Esophagus muscularis mucosa (tissue), 3 donors: ENCODE data around the gene ARPC3.

ENCODE experiments used
- POLR2AphosphoS5 ChIP-seq, 2 donors: sonication (generic); formaldehyde crosslinking; IDR thresholded peaks; one replicate each; pipeline ENCODE4 v1.6.1; 2017; ENCODE audit warnings: antibody characterized with exemption in 2 of 2
- TF ChIP-seq, protein P1 (sequence below), 3 experiments: fragments of 200-600 bp in 2 of 3; fragments of 450-650 bp in 1 of 3; sonication (generic) in 2 of 3; IDR thresholded peaks; one replicate each; pipeline ENCODE4 v1.5.1; 2017 to 2019; ENCODE audit warnings: antibody characterized with exemption in 3 of 3, mild to moderate bottlenecking in 2 of 3, moderate library complexity in 1 of 3

DNA sequence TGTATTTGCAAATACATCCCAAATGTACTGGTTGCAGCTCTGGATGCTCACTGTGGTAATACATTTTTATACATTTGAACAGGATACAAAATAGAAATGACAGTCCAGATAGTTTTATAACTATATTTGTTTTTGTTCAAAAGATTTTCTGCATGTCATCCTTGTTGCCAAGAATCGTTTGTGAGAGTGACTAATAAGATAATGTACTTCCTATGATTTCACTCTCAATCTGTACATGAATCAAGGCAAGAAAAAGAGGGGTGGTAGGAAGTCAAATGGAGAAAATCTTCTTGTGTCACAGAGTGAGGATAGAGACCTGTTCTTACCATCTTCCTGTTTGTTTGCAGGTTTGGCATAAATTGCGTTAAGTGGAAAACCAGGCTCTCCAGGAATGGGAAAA, 13.9 kb downstream of the ARPC3 start:
- no peak for TF ChIP-seq POLR2AphosphoS5 (IDR thresholded peaks at IDR 0.05)
- TF ChIP-seq, protein P1, sequence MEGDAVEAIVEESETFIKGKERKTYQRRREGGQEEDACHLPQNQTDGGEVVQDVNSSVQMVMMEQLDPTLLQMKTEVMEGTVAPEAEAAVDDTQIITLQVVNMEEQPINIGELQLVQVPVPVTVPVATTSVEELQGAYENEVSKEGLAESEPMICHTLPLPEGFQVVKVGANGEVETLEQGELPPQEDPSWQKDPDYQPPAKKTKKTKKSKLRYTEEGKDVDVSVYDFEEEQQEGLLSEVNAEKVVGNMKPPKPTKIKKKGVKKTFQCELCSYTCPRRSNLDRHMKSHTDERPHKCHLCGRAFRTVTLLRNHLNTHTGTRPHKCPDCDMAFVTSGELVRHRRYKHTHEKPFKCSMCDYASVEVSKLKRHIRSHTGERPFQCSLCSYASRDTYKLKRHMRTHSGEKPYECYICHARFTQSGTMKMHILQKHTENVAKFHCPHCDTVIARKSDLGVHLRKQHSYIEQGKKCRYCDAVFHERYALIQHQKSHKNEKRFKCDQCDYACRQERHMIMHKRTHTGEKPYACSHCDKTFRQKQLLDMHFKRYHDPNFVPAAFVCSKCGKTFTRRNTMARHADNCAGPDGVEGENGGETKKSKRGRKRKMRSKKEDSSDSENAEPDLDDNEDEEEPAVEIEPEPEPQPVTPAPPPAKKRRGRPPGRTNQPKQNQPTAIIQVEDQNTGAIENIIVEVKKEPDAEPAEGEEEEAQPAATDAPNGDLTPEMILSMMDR (IDR thresholded peaks at IDR 0.05), result no peak
